22Rv1 (cell line): ENCODE results near the gene WDR87.

Source experiments
- H3K27ac ChIP-seq: fragments of 450-650 bp; 2 replicates; pipeline ENCODE4 v1.5.1; 2017
- ZFX ChIP-seq: fragments of 450-650 bp; IDR thresholded peaks from 2 replicates; pipeline ENCODE4 v1.6.1; 2017; ENCODE audit warnings: antibody characterized with exemption, borderline replicate concordance
- TF ChIP-seq, protein P1 (sequence below): fragments of 450-650 bp; IDR thresholded peaks from 2 replicates; pipeline ENCODE4 v1.5.1; 2017; ENCODE audit warnings: mild to moderate bottlenecking

WDR87 gene

DNA sequence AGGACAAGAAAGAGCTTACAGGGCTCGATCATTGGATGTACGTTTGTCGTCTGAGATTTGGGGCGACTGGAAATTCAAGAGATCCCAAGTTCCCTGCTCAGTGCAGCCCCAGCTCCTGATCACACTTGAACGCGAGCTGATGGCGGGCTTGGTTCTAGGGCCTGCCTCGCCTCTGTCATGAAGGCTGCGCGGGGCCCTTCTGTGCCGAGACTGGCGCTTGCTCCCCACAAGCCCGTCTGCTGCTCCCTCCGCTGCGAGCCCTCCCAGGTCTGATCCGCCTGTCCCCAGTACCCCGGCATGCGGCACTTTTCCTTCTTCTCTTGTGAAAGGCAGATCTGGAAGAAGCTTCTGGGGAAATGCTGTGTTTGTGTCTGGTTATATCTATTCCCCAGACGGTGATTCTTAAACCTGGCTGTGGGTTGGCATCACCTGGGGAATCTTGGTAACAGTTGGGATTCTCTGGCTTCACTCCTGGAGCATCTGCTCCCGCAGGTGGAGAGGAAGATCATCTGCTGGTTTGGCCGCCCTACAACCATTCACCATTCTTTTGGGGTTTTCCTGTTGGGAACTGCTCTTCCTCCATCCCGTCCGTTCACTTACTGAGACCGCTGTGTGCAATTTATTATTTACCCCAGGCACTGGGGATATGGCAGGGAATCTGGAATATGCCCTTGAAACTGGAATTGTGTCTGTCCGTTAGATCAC is 44.2 kb upstream of the WDR87 start:
- TF ChIP-seq ZFX: no peak
- TF ChIP-seq, protein P1, sequence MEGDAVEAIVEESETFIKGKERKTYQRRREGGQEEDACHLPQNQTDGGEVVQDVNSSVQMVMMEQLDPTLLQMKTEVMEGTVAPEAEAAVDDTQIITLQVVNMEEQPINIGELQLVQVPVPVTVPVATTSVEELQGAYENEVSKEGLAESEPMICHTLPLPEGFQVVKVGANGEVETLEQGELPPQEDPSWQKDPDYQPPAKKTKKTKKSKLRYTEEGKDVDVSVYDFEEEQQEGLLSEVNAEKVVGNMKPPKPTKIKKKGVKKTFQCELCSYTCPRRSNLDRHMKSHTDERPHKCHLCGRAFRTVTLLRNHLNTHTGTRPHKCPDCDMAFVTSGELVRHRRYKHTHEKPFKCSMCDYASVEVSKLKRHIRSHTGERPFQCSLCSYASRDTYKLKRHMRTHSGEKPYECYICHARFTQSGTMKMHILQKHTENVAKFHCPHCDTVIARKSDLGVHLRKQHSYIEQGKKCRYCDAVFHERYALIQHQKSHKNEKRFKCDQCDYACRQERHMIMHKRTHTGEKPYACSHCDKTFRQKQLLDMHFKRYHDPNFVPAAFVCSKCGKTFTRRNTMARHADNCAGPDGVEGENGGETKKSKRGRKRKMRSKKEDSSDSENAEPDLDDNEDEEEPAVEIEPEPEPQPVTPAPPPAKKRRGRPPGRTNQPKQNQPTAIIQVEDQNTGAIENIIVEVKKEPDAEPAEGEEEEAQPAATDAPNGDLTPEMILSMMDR: no peak
- H3K27ac ChIP-seq: no peak overlapping the region

DNA sequence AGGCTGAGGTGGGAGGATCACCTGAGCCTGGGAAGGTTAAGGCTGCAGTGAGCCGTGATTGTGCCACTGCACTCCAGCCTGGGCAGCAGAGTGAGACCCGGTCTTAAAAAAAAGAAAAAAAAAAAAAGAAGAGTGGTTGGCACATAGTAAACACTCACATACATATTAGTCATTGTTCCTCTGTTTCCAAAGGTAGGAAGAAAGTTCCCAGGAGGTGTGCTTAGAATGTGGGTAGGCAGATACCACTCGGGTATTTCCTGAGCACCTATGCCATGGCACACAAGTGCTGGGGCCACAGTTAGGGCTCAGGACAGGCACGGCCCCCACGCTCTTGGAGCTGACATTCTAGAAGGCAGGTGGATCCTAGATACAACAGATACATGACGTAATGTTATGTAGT is 42.0 kb upstream of the WDR87 start:
- no peak overlapping the region for H3K27ac ChIP-seq
- TF ChIP-seq ZFX: no peak
- TF ChIP-seq, protein P1: no peak

DNA sequence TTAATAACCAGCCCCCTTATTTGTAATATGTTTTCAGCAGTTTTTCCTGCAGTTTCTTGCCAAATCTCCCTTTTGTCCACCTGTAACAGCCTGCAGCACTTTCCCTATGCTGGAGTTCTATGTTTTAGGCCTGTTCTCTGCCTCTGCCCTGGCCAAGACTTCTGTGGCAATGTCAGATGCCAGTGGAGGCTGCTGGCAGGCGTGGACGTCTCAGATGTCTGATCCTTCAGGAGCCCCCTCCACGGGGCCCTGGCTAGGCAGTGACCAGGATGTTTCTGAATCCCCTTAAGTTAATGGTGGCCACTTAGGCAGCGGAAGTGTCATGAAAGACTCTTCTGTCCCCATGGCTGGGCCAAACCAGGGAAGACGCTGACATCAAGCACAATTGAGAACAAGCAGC is 41.4 kb upstream of the WDR87 start:
- TF ChIP-seq, protein P1: no peak
- no peak for TF ChIP-seq ZFX
- H3K27ac ChIP-seq: no peak overlapping the region

DNA sequence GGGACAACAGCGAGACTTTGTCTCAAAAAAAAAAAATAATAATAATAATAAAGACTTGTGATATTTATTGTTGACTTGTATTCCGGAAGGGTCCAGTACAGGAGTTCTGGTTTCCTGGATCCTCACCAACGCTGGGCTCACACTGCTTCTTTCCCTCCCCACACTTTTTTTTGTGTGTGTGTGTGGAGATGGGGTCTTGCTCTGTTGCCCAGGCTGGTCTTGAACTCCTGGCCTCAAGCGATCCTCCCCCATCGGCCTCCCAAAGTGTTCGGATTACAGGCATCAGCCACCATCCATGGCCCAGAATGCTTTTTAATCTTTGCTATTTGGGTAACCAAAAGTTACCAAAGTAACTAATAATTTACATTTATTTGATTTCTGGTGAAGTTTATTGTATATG is 39.7 kb upstream of the WDR87 start:
- TF ChIP-seq ZFX: no peak
- TF ChIP-seq, protein P1: no peak
- H3K27ac ChIP-seq: no peak overlapping the region

DNA sequence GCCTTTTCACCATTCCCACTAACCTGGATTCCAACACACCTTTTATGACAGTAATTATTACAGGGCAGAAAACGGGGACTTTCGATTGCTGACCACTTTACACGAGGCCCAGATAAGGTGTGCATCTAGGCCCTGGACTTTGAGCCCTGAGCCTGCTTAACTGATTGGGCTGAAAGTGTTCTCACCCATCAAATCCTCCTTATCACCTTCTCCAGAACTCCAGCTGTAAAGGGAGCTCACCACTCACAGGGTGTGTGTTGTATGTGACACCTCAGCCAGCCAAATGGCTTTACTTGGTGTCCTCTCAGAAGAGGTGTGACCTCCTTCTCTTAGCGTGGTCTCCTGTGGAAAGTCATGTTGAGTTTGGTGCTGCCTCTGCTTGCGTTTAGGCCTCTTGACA is 37.1 kb upstream of the WDR87 start:
- TF ChIP-seq, protein P1: no peak
- TF ChIP-seq ZFX: no peak
- peak overlapping the region; percentile 30; the same call in 1 of the 2 replicates for H3K27ac ChIP-seq

DNA sequence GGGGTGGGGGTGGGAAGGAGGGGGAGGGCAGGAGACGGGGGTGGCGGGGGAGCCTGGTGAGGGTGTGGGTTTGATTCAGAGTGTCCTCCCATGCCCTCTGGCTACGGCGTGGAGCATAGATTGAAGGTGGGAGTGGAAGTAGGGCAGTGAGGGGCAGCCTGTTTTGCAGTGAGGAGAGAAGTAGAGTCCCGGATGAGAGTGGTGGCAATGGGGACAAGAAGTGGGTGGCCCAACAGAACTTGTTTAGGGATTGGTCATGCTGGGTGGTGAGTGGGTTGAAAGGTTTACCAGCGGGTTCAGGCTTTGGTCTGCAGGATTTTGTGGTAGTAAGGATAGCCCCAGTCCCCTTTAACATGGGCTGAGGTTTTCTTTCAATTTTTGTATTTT is 36.1 kb upstream of the WDR87 start:
- H3K27ac ChIP-seq: peak overlapping the region; percentile 82; the same call in 1 of the 2 replicates
- no peak for TF ChIP-seq ZFX
- TF ChIP-seq, protein P1: no peak

DNA sequence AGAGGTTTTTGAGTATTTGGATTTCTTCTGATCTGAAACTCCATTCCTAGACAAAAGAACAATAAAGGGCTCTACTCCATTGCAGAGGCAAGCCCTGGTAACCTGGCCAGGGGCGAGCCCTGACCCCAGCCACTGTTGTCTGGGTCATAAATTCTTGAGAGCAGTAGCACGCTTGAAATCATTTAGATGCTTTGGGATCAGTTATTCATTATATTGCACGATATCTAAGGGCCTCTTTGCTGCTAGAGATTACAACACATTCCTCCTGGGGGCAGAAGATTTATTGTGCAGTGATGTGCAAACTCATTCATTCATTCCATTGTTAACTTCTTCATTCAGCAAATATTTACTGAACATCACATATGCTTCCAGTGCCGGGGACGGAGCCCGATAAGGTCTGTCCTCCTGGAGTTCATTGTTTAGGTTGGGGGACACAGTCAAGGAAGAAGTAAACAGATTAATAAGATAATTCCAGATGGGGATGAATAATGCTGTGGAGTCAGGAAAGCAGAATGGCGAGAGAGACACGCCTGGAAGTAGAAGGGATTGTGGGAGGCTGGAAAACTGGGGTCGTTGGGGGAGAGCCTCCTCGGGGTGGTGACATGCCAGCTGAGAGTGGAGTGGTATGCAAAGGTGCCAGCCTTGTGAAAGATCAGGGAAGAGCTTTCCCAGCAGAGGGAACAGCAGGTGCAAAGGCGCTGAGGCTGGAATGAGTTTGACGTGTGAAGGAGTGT is 35.6 kb upstream of the WDR87 start:
- TF ChIP-seq, protein P1: peak; percentile 10; the same call in 1 of the 2 replicates
- TF ChIP-seq ZFX: no peak
- peak overlapping the region; percentile 82 for H3K27ac ChIP-seq
